ENCODE measurements around the gene BIRC5.

The BIRC5 gene

DNA sequence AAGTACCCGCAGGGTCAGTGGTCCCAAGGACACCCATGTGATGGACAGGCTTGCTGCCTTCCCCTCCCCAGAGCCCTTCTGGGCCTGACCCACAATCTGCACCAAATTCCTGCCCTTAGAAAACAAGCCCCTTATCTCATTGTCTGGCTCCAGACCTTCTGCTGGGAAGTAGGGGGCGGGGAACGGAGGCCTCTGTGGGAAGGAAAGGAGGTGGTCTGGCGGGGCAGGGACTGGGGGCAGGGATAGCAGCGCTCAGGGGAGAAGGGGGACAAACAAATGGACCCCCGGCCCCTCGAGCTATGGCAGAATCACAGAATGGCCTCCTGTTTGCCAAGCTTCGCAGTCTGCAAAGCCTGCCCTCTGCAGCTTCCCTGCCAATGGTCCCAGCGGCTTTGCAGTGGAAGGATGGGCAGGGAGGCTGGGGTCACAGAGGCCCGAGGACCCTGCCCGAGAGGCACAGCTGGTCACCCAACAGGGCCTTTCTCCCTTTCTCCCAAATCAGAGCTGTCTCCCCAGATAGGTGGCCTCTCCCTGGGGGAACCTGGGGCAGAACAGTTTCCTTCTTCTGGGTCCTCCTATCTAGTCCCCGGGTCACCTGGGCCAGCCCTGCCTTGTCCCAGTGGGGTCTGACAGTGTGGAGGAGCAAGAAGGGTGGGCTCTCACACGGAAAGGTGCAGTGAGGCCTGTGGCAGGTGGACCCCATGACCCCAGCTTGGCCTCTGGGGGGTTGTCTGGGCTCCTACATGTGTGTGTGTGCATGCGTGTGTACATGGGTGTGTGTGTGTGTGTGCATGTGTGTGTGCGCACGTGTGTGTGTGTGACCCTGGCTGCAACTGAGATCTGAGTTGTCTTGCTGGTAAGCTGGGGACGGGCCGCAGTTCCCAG is 42.9 kb downstream of the BIRC5 start:
- no peak for DNase-seq (ENCODE audit: low spot score)

DNA sequence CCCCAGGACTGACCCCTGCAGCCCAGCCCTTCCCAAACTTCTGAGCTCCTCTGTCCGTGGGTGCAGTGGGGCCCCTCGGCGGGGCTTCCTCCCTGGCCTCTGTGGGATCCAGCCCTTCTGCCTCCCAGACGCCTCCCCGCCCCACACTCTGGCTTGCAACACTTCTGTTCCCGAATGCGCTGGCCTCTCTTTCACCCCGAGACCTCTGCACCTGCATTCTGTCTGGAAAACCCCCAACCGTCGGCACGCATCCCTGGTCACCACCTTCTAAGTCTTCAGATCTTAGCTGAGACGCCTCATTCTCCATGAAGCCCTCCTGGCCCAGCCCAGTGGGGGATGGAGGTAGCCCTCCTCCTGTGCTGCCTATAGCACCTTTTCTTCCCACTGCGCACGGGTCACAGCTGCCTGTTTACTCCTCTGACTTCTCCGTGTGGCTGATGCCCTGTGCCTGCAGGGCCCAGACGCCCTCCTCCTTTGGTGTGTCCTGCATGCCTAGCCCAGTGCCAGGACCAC is 43.8 kb downstream of the BIRC5 start:
- no peak for DNase-seq (ENCODE audit: low spot score)

DNA sequence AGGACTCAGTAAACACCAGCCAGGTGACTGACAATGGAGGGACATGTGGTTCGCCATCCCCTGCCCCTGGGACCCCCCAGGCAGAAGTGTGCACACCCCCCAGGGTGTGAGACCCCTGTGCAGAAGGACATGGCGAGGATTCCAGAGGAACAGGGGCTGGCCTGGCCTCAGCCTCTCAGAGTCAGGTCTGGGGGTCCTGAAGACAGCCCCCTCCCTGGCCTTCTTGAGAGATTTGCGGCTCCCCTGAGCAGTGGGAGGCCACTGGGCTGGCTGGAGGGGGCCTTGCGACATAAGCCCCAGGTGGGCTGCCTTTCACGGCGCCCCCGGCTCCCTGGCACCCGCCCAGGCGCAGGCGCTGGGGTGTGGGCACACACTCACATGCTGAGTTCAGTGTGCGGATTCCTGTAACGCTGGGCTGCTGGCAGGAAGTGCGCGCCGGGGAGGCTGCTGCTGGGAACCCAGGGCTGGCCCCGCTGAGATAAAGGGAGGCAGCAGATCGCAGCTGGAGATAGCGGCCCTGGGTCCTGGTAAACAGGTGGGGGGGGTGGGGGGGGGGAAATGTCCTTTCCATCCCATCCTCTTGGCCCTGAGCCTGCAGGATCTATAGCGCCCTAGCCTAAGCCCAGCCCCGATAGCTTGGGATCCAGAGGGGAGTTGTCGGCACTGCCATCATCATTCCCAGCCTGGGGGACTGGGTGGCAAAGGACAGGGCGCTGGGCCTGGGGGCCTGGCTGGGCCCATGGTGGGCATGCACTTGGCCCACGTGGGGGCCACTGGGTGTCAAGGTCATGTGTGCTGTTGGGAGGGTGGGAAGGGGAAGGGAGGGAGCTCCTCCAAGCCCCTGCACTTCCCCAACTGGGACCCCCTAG is 44.5 kb downstream of the BIRC5 start:
- no peak for DNase-seq (ENCODE audit: low spot score)

DNA sequence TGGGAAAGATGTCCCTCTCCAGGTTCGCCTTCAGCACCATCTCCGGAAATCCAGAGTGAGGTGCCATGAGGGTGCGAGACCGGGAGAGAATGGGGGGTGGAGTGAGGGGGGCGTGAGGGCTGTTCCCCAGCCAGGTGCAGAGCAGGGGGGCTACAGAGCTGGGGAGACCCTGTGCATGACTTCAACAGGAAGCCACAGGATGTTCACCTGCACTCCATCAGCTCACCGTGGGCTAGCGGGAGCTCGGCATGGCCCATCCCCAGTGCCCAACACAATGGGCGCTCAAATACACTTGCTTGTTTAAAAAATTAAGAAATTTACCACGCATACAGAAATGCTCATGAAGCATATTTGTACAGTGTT is 45.1 kb downstream of the BIRC5 start:
- no peak for DNase-seq (ENCODE audit: low spot score)

DNA sequence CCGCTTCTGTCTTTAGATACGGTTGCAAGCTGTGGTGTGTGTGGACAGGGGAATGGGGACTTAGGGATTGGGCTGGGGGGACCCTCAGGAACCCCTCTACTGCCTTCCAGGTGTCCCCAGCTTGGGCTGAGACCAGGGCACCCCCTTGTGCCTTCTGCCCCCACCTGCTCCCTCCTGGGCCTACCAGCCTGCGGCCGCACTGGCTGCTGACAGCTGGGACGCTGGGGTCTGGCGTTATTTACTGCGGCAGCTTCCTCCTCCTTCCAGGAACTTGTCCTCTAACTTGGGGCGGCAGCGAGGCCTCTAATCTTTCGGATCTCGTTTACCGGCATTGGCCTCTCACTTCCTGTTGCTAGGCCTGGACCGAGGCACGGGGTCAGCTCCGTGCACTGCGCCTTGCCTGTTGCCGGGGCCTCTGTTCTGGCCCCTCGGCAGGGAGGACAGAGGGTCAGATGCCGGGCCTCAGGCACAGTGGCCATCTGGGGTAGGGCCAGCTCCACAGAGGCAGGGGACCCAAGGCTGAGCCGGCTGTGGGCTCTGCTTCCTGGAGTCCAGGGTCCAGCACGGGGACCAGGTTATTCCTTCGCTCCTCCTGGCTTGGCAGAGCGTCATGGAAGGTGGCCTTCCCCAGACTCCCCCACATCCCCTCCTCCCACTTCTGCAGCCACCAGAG is 49.1 kb downstream of the BIRC5 start:
- no peak for DNase-seq (ENCODE audit: low spot score)

DNA sequence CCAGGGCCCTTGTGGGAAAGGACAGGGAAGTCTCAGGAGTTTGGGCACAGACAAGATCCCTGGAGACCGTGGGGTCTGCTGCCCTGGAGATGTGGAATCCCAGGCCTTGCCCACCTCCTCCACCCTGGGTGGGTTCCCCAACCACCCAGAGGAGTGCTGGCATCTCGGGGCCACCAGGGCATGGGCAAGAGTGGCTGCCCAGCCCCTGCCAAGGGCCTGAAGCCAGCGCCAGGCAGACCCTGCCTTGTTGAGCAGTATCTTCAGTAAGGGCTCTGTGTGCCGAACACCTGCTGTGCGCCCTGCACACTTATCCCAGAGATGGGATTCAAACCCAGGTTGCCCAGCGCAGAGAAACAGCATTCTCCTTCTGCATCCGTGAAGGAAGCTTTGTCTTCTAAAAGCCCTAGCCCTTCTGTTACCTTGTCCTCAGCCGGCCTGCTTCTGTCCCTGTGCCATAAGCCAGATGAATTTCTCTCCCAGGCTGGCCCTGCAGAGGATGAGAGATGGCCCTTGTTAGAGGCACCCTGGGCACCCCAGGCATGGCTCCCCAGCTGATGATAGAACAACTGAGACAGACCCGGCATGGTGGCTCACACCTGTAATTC is 49.8 kb downstream of the BIRC5 start:
- DNase-seq (ENCODE audit: low spot score) = no peak

DNA sequence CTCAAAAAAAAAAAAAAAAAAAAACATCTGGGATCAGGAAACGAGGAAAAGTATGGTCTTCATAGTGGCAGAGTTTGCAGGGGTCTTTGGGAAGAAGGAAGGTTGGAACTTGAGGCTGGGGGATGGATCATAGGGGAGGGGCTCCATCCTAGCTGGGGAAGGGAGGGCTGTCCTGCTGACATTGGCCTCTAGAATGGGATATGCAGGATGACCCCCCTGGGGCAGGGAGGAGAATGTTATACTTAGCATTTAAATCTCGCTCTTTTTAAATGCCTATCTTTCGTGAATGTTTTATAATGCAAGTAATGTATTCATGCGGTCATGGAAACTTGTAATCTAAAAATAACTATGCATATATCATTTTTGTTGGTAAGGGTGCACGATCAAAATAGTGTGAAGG is 50.5 kb downstream of the BIRC5 start:
- DNase-seq (ENCODE audit: low spot score) = no peak

DNA sequence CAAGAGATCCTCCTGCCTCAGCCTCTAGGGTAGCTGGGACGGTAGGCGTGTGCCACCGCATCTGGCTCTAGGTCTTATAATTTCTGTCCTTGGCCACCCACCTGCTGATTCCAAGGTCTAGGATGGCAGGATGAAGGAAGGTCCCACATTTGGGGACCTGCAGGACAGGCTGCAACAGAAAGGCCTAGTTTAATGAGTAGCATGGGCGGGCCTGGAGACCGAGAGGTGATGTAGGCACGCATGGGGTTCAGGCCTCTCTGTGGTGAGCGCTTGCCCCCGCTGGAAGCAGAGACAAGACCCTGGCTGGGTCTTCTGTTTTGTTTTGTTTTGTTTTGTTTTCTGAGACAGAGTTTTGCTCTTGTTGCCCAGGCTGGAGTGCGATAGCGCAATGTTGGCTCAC is 51.1 kb downstream of the BIRC5 start:
- no peak for DNase-seq (ENCODE audit: low spot score)

DNA sequence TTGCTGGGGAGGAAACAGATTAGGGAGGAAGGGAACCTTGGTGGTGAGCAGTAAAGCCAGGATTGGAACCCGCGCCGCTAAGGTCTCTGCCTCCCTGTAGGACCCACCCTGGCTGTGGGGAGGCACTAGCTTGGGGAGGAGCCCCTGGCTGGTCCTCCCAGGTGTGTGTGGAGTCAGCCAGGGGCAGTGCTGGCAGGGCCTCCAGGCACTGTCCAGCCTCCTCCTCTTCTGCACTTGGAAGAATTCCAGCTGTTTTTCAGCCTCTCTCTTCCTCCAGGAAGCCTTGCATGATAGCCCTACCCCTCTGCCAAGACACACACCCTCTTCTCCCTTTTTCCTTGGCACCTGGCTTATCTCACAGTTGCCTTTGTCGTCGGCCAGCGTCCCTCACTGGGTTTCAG is 52.2 kb downstream of the BIRC5 start:
- no peak for DNase-seq (ENCODE audit: low spot score)

DNA sequence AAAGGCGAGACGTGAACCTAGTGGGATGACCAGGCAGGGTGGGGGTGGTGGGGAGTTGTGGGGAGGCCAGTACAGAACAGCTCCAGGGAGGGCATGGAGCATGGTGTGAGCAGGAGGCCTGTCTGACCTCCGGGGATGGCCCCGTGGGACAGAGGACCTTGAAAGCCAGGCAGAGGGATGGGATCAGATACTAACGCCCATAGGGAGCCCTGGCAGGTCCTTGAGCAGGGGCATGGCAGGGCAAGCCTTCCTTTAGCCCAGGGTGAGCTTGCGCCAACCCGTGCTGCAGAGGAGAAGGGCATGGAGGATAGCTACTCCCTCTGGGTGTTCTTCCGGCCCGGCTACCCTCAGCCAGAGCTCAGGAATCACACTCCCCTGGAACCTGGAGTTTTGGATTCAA is 52.7 kb downstream of the BIRC5 start:
- no peak for DNase-seq (ENCODE audit: low spot score)

DNA sequence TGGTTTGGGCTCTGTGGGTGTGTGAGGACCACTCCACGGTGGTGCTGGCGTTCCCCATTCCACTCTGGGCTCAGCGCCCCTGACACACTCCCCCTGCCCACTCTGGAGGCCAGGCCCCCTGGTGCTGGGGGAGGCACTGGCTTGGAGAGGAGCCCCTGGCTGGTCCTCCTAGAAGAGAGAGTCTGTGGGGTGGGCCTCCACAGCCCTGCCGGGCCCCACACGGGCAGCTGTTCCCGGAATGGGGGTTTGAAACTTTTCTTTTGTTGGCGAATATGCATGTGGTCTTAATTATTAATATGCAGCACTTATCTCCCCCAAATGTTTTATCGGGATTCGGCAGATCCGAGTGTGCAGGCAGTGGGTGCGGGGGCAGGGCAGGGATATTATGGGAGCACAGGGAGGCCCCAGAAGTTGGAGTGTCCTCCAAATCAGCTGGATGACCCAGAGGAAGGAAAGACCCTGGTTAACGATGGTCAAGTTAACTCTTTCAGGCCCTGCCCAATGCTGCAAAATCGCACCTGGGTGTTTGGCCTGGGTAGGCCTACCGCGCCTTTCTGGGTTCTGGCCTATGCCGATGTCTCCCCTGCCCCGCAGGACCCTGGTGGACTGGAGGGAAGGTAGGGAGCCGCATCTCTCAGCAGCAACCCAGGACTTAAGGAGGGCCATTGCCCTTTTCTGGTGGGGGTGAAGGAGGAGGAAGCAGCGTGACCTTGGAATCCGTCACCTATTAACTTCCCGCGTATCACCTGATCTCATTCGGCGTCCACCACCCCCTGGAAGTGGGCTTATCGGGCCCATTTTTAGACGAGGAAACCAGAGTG is 53.4 kb downstream of the BIRC5 start:
- no peak for DNase-seq (ENCODE audit: low spot score)

DNA sequence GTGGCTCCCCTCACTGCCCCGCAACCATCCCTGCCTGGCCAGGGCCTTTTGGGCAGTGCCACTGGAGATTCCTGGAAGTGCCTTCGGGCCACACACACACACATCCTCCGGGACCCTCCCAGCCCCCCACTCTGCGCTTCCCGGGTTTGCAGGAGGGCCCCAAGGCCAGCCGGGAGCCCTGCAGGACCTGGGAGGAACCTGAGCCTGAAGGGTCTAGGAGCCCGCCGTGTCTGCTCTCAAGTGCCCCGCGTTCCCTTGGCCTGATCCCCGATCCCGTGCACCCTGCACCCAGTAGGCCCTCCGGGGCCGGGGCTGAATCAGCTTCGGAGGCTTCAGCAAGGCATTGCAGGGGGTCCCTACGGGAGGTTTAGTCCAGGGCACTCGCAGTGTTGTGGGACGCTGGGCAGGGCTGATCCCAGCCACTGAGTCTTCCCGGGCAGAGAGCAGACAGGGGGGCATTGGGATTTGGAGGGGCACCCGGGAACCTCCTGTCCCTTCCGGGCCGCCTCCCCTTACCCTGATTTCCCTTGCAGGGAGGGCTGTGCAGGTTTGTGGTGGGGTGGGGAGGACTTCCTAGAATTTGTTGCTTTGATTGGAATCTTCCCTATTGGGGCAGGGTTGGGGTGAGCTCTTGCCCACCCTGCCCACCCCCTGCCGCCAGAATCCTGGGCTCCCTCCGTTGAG is 54.3 kb downstream of the BIRC5 start:
- no peak for DNase-seq (ENCODE audit: low spot score)

DNA sequence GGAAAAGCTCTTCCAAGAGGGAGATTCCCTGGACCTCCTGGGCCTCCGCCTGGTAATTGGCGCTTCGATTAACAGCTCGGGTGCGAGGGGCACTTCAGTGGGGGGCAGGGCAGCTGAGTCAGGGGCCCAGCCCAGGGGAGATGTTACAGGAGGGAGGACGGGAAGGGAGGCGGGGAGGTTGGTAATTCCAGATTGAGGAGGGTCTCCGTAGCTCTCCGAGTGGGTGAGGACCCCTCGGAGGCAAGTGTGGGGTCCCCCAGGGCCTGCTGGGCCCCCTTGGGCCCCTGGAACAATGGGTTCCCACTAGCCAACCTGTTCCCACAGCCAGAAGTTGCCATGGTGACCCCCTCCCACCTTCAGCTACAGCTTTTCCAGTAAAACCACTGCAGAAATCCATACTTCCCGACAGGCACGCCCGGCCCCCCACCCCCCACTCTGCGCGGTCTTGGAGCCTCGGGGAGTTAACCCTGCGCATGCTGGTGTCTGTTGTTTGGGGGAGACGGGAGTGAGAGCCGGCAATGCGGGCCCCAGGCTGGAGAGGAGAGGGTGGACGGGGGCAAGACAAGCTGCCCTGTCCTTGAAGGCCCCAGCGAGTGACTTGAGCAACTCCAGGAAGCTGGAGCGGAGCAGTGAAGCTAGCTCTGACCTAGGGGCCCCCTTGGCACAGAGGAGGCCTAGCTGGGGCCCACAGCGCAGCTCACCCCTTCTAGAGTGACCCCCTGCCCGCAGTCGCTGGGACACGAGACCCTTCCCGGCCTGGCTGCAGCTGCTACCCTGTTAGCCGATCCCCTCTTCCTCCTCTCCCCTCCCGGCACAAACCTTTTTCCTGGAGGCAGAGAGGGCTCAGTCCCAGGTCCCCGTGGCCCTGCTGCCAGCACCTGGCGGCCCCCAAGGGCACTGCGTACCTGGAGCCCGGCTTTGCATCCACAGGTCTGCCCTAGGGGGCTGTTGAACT is 55.2 kb downstream of the BIRC5 start:
- no peak for DNase-seq (ENCODE audit: low spot score)

DNA sequence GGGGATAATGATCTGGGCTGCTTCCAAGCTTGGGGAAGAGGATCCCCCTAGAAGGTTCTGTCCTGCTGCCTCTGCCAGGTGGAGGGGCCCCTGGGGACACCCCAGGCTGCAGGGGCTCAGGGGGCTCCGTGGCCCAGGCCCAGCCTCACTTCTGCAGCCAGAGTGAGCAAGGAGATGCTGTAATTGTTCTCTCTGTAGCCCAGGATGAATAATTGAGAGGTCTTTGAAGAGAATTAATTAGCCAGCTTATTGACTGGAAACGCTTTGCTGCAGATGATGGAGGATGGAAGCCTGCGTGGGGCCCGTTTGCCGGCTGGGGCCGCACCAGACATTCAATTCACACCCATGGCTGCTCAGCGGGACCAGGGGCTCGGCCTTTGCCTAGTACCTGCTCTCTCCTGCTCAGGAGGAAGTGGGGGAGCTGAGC is 55.9 kb downstream of the BIRC5 start:
- DNase-seq (ENCODE audit: low spot score) = no peak

DNA sequence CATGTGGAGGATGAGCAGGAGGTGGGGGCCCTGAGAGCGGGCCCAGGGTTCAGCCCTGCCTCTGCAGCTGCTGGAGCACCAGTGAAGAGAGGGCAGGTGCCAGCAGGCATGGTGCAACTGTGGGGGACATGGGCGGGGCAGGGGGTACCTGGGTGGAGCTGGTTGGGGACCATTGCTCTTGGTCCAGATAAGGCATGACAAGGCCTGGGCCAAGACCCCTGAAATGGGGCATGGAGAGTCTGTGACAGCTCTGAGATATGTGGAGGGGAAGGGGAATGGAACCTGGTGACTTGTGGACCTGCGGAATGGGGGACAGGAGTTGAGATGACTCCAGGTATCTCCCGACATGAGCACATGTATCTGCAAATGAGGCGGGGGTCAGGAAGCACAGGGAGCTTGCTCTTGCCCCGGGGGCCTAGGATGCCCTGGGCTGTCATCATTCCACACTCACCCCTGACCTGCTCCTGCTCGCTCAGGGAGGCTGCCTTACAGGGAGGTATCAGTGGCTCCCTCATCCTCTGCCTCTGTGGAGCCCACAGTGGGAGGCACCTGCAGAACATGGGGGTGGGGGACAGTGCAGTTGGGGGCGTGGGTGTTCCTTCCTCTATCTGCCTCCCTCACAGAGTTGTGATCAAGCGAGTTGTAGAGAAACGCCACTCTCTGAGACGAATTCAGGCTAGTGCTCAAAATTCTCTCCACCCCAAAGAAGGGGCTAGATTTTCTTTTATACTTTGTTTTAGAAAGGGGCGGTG is 57.5 kb downstream of the BIRC5 start:
- no peak for DNase-seq (ENCODE audit: low spot score)

DNA sequence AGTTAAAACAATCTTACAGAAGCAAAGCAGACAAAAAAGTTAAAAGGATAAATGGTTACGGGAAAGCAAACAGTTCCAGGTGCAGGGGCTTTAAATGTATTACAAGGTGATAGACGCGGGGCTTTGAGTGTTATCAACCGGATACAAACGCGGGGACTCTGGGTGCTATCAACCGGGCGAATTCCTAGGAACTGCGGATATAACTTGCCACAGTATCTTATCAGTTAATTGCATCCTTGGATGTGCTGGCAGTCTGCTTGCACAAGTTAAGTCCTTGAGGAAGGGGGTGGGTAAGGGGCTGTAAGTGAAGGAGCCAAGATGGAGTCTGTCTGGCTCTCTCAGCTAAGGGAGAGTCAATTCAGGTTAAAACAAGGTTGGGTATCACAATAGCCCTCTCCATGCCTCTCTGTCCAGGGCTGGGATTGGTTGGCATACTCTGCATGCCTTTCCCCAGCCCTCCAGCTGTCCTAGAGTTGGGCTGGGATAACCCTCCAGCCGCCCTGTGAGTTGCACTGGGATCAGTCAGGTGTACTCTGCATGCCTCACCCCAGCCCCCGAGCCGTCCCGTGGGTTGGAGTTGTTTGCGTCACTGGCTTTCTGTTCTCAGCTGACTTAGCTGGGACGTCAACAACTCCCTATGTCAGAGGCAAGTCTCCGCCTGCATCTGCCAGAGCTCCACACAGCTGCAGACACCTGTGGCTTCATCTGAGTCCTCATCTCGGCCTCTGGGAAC is 58.3 kb downstream of the BIRC5 start:
- DNase-seq (ENCODE audit: low spot score) = no peak

DNA sequence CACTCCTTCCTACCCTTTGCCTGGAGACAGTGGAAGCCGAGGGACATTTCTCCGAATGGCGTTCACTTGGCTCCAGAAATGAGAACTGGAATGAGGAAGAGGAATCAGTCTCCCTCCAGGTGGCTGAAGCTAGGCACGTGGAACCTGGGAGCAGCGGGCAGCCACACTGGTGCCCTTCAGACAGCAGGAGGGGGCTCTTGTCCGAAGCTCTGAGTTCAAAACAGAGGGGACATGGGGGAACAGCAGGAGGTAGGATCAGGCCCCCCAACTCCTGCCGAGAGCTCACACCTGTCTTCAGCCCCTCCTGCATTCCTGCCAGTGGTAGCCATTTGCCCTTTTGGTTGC is 58.8 kb downstream of the BIRC5 start:
- no peak for DNase-seq (ENCODE audit: low spot score)

DNA sequence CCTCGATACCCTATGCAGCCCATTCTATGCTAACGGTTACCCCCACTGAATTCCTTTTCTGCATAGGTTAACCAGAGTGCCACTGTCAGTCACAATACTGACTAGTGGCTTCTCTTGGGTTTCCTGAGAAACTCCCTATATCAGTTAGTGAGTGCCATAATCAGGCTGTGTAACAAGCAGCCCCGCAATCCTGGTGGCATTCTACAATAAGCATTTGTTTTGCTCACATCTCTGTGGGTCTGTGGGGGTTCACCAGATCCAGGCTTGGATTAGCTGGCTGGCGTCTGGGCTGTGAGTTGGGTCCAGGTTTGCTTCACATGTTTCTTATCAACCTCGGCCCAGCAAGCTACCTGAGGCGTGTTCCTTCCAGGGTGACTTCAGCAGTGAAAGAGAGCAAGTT is 59.8 kb downstream of the BIRC5 start:
- DNase-seq (ENCODE audit: low spot score) = no peak
